Stomach (tissue), 9 donors: Measurements from ENCODE around the gene KIRREL1. TPM values are rescaled to one million over a fixed set of nuclear protein-coding genes. Genes with fewer than 3 reads are reported as not detected.

Experiments used
- DNase-seq, 2 donors: peaks; one replicate each; pipeline versions ENCODE4 v3.0.0 to v3.0.0-alpha.2; 2013 to 2019
- H3K27ac ChIP-seq, 5 donors: fragments of 200-600 bp in 4 of 5; sonication (generic) in 4 of 5; one replicate each; pipeline ENCODE4 v1.5.1; 2013 to 2019; ENCODE audit warnings: mild to moderate bottlenecking in 1 of 5, moderate library complexity in 1 of 5
- H3K27me3 ChIP-seq, 3 donors: fragments of 200-600 bp; sonication (generic); one replicate each; pipeline ENCODE4 v1.5.1; 2017 to 2019; ENCODE audit warnings: mixed run types in 1 of 3
- H3K36me3 ChIP-seq, 4 donors: fragments of 200-600 bp; sonication (generic); 1 replicate in 3 of 4; 2 replicates in 1 of 4; pipeline ENCODE4 v1.5.1; 2016 to 2019
- H3K4me1 ChIP-seq, 4 donors: fragments of 200-600 bp; sonication (generic); one replicate each; pipeline ENCODE4 v1.5.1; 2016 to 2019
- H3K4me3 ChIP-seq, 4 donors: fragments of 200-600 bp; sonication (generic) in 3 of 4; one replicate each; pipeline ENCODE4 v1.5.1; 2016 to 2019; ENCODE audit warnings: mild to moderate bottlenecking in 1 of 4
- H3K9me3 ChIP-seq, 4 donors: fragments of 200-600 bp; sonication (generic); one replicate each; pipeline ENCODE4 v1.5.1; 2016 to 2019
- EP300 ChIP-seq: sonication (generic); formaldehyde crosslinking; IDR thresholded peaks from one replicate; pipeline ENCODE4 v1.6.1; 2017; ENCODE audit warnings: antibody characterized with exemption
- POLR2A ChIP-seq, 4 donors: fragments of 450-650 bp; IDR thresholded peaks; one replicate each; pipeline ENCODE4 v1.6.1; 2016; ENCODE audit warnings: antibody characterized with exemption in 4 of 4, control low read depth in 2 of 4, mild to moderate bottlenecking in 1 of 4, moderate library complexity in 1 of 4
- POLR2AphosphoS5 ChIP-seq, 3 donors: sonication (generic); formaldehyde crosslinking; IDR thresholded peaks; one replicate each; pipeline ENCODE4 v1.6.1; 2016; ENCODE audit warnings: antibody characterized with exemption in 3 of 3
- WGBS, 5 donors: extraction: QIAGEN DNeasy Blood & Tissue Kit in 3 of 5; methylation state at CpG; one replicate each; pipeline versions ENCODE4 v1.1.5 to v1.1.7; 2013 to 2018; 5-methylcytosine and 5-hydroxymethylcytosine counted together
- intact Hi-C: fragments of 100-400 bp; cut with DNase I; formaldehyde crosslinking; loops from one replicate; pipeline ENCODE4 v1.15.1; 2023; ENCODE audit warnings: low total_unique reads
- polyA plus RNA-seq, 3 donors: library from polyadenylated mRNA; stranded (reverse); fragments of 200-250 nt; gene quantifications; one replicate each; pipeline ENCODE4 v1.2.3, GENCODE V29; 2013
- total RNA-seq, 5 donors: library from RNA; depleted of rRNA; stranded (reverse); fragments of >200 nt; gene quantifications; one replicate each; pipeline versions ENCODE4 v1.1.0 to v1.2.3, GENCODE V29; 2014 to 2016
- TF ChIP-seq, protein P1 (sequence below), 7 experiments: fragments of 450-650 bp in 4 of 7; fragments of 200-600 bp in 3 of 7; sonication (generic) in 3 of 7; IDR thresholded peaks; one replicate each; pipeline ENCODE4 v1.5.1; 2016 to 2019; ENCODE audit warnings: antibody characterized with exemption in 7 of 7, control low read depth in 2 of 7, mild to moderate bottlenecking in 1 of 7
- donor health status: healthy with polysubstance abuse.
- donor health status: Bipolar disorder and iron deficiency.
- donor health status: healthy.

KIRREL1 gene
- total and polyA plus RNA-seq, 8 donors: 2.8 to 27.9 (median 4.2) TPM

DNA sequence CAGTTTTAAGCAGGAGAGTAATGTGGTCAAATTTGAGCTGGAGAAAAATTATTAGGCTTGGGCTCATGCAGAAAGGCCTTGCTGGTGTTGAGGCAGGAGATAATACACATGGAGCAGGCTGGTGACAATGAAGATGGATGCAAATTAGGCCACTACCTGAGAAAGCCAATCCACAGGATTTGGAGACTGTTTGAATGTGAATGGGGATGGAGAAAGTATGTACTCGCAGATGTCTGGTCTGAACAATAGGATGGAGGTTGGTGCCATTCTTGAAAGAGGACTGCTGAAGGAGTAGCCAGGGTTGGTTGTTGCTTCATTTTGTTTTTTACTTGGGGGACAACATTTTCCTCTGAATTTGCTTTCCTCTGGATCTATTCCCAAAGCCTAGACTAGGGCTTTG, 8.0 kb upstream of the KIRREL1 start:
- no peak overlapping the region for H3K27ac ChIP-seq
- DNase-seq: no peak
- 85 to 93% (median 91%) methylated on average over 1 of the region's 1 CpG for WGBS, 5 donors
- no peak for TF ChIP-seq POLR2A (IDR thresholded peaks at IDR 0.05)
- TF ChIP-seq POLR2AphosphoS5 (IDR thresholded peaks at IDR 0.05): no peak
- no peak for TF ChIP-seq EP300
- TF ChIP-seq, protein P1, sequence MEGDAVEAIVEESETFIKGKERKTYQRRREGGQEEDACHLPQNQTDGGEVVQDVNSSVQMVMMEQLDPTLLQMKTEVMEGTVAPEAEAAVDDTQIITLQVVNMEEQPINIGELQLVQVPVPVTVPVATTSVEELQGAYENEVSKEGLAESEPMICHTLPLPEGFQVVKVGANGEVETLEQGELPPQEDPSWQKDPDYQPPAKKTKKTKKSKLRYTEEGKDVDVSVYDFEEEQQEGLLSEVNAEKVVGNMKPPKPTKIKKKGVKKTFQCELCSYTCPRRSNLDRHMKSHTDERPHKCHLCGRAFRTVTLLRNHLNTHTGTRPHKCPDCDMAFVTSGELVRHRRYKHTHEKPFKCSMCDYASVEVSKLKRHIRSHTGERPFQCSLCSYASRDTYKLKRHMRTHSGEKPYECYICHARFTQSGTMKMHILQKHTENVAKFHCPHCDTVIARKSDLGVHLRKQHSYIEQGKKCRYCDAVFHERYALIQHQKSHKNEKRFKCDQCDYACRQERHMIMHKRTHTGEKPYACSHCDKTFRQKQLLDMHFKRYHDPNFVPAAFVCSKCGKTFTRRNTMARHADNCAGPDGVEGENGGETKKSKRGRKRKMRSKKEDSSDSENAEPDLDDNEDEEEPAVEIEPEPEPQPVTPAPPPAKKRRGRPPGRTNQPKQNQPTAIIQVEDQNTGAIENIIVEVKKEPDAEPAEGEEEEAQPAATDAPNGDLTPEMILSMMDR (IDR thresholded peaks at IDR 0.05): no peak
- H3K4me3 ChIP-seq: no peak overlapping the region
- H3K4me1 ChIP-seq: no peaks in the 10 kb centered on the region
- peaks cover 0 to 13% (median 0%) of the 10 kb centered on the region in 3 donors for H3K27me3 ChIP-seq
- intact Hi-C loops: no loop called here
- H3K36me3 ChIP-seq: no peaks in the 10 kb centered on the region
- no peaks in the 10 kb centered on the region for H3K9me3 ChIP-seq

GRCh38 chr1:157988002-157988401, 5.4 kb upstream of the KIRREL1 start:
- intact Hi-C loops: no loop called here
- DNase-seq: no peak
- Histone ChIP-seq H3K4me1 (peaks cover 2 to 11% (median 8%) of the 10 kb centered on the region in 4 donors), H3K9me3 (no peaks in the 10 kb centered on the region), H3K4me3 (no peak overlapping the region), H3K27me3 (peaks cover 0 to 37% (median 9%) of the 10 kb centered on the region in 3 donors), H3K27ac (no peak overlapping the region), H3K36me3 (no peaks in the 10 kb centered on the region)
- WGBS, 5 donors: 61 to 78% (median 65%) methylated on average over 3 of the region's 3 CpGs
- TF ChIP-seq POLR2A (IDR thresholded peaks at IDR 0.05) (no peak), EP300 (no peak), POLR2AphosphoS5 (IDR thresholded peaks at IDR 0.05) (no peak)
- TF ChIP-seq, protein P1 (IDR thresholded peaks at IDR 0.05): no peak

DNA sequence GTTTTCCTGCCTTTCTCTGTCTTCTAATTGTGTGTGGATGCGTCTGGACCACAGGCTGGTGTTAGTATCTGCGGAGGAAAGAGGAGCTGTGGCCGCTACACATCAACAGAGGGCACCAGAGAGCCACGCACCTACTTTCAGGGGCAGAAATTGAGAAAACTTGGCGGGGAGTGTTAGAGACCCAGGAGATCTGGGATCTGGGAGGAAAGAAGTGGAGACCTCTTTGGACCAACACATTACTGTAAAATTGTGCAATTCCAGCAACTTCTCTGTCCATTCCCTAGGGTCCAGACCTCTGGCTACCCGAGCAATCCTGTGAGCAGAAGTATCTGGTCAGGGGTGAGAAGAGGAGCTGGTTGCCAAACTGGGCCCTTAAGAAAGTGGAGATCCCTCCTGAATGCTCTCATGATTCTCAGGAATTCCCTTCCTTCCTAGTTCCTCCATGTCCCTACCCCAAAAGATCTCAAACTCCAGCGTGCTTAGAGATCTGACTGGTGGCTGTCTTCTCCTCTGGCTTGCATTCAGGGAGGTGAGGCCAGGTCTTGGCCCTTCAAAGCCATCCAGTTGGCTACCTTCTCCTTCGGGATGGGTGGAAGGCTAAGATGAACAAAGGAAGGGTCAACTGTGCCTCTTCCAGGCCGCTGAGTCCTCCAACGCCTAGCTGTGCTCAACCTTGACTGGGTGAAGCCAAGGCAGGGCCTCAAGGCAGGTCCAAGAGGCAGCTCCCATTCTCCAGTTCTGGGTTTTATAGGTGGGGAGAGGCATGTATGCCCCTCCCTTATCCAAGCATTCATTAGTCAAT, 1.2 kb upstream of the KIRREL1 start:
- peak; percentile 58 to 91 for DNase-seq
- Histone ChIP-seq H3K4me1 (peaks cover 11 to 44% (median 25%) of the 10 kb centered on the region in 4 donors), H3K27me3 (peaks cover 0 to 52% (median 22%) of the 10 kb centered on the region in 3 donors), H3K36me3 (no peaks in the 10 kb centered on the region), H3K9me3 (no peaks in the 10 kb centered on the region), H3K27ac (peak overlapping the region; percentile 28 to 93 (median 79)), H3K4me3 (peak overlapping the region in 2 of 4 donors; percentile 79 to 80)
- intact Hi-C loops: loop anchor here (10.0 kb wide), 1 partner anchor 123 kb away; no protein-coding TSS in a partner anchor
- peak in 1 of 3 donors; percentile 30 for TF ChIP-seq POLR2AphosphoS5 (IDR thresholded peaks at IDR 0.05)
- TF ChIP-seq POLR2A (IDR thresholded peaks at IDR 0.05): no peak
- TF ChIP-seq EP300: no peak
- TF ChIP-seq, protein P1 (IDR thresholded peaks at IDR 0.05): peak in 5 of 7 experiments; percentile 50 to 89 (median 80)
- 33 to 41% (median 35%) methylated on average over 10 of the region's 10 CpGs for WGBS, 5 donors

GRCh38 chr1:157992833-157993146, 655 bp upstream of the KIRREL1 start:
- no peak for TF ChIP-seq EP300
- TF ChIP-seq, protein P1 (IDR thresholded peaks at IDR 0.05): no peak
- no peak for TF ChIP-seq POLR2AphosphoS5 (IDR thresholded peaks at IDR 0.05)
- TF ChIP-seq POLR2A (IDR thresholded peaks at IDR 0.05): no peak
- H3K9me3 ChIP-seq: no peaks in the 10 kb centered on the region
- 1 to 12% (median 7%) methylated on average over 8 of the region's 8 CpGs for WGBS, 5 donors
- no peak for DNase-seq
- H3K4me1 ChIP-seq: peaks cover 11 to 46% (median 25%) of the 10 kb centered on the region in 4 donors
- intact Hi-C loops: loop anchor here (10.0 kb wide), 1 partner anchor 122 kb away; no protein-coding TSS in a partner anchor
- peak overlapping the region; percentile 58 to 80 (median 74) for H3K4me3 ChIP-seq
- no peaks in the 10 kb centered on the region for H3K36me3 ChIP-seq
- H3K27me3 ChIP-seq: peaks cover 0 to 52% (median 22%) of the 10 kb centered on the region in 3 donors
- peak overlapping the region; percentile 39 to 93 (median 89) for H3K27ac ChIP-seq
